GM13976 (cell line): ENCODE results near the gene ZNF146.

ENCODE experiments used
- DNase-seq: peaks from one replicate; pipeline ENCODE4 v3.0.0; 2012; ENCODE audit warnings: low spot score
- CTCF ChIP-seq: IDR thresholded peaks from 2 replicates; pipeline ENCODE4 v1.5.1; 2012; ENCODE audit warnings: borderline replicate concordance, mild to moderate bottlenecking; ENCODE audit not compliant: insufficient read depth; ENCODE audit errors: extremely low read depth, missing control alignments, control extremely low read depth
- in situ Hi-C: fragments of 300-500 bp; cut with MboI; formaldehyde crosslinking; loops from one replicate; pipeline ENCODE4 v1.12.0; 2022; ENCODE audit warnings: low sequenced_read_pairs, mixed read lengths, inconsistent platforms; ENCODE audit not compliant: unreplicated experiment

ZNF146 gene

GRCh38 chr19:36254848-36255247 is 39.9 kb downstream of the ZNF146 start:
- in situ Hi-C loops, result no loop called here
- TF ChIP-seq CTCF, result no peak
- DNase-seq, result no peak

GRCh38 chr19:36255316-36255715 is 40.4 kb downstream of the ZNF146 start:
- DNase-seq, result no peak
- no peak for TF ChIP-seq CTCF
- in situ Hi-C loops, result no loop called here

GRCh38 chr19:36256064-36256463 is 41.2 kb downstream of the ZNF146 start:
- no peak for DNase-seq
- no peak for TF ChIP-seq CTCF
- in situ Hi-C loops, result no loop called here

GRCh38 chr19:36256853-36257519 is 42.1 kb downstream of the ZNF146 start:
- DNase-seq, result peak; percentile 12
- no peak for TF ChIP-seq CTCF

DNA sequence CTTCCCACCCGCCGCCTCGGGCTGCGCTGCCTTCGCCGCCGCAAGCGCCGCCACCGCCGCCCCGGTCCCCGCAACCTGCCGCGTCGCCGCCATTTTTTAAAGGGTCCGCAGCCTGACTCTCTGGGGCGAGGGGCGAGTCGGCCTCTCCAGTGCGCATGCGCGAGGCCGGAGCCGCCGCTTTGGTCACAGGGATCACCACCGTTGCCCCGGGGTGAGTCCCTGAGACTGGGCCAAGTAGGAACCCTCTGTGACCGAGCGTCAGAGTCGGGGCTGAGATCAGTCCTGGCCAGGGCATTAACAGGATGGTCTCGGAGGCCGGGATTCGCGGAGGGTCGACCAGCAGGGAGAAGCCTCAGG is 42.6 kb downstream of the ZNF146 start:
- in situ Hi-C loops, result no loop called here
- no peak for DNase-seq
- no peak for TF ChIP-seq CTCF

More at GRCh38 chr19:36256853-36257519, 42.1 kb downstream of the ZNF146 start:
- in situ Hi-C loops, result no loop called here

DNA sequence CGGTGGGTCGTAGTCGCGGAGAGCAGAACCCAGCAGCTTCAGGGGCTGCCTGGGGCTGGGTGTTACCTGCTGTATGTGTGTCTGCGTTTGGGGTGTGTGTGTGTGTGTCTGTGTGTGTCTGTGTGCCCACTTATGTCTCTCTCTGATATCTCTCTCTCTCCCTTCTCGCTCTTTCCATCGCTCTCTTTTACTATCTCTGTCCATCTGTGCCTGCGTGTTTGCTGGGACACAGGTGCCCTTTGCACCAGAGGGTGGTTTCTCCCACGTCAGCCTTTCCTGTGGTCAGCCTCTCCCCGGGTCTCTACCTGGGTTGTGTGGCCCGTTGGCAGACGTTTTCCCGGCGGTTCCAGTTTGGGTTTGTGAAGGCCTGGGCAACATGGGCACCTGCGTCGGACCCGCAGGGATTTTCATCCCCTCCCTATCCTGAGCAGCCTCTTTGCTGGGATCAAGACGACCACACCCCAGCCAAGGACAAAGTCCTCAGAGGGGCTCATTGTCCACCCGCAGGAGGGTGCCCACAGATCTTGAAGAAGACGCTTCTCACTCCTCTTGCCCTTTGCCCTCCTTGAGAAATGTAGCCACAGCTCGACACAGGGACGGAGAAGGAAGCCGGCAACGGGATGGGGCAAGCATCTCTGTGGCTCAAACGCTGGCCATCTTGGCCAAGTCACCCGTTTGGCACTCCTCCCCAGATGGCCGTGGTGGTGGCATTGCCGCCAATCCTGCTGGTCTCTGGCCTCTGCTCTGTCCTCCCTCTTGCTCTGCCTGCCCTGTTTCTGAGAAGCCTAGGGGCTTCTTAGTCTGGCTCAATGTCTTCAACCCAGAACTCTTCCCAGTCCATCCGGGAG is 43.3 kb downstream of the ZNF146 start:
- TF ChIP-seq CTCF, result no peak
- in situ Hi-C loops, result no loop called here
- DNase-seq, result peak; percentile 8

GRCh38 chr19:36259211-36259610 is 44.3 kb downstream of the ZNF146 start:
- DNase-seq, result no peak
- in situ Hi-C loops, result no loop called here
- TF ChIP-seq CTCF, result no peak
